Panc1 (cell line): ENCODE results near the gene RNF121. TPM values are rescaled to one million over a fixed set of nuclear protein-coding genes. Genes with fewer than 3 reads are reported as not detected.

Source experiments
- ATAC-seq: fragments of 200-7000 bp; cut with Tn5 transposase; 2 replicates; pipeline ENCODE4 v1.9.1; 2020; ENCODE audit warnings: mild to moderate bottlenecking, moderate library complexity
- BruUV-seq: library from RNA; stranded (reverse); fragments of 400-500 nt; replicated peaks from 2 replicates; lab custom pipeline; 2021; lab: Mats Ljungman, UMichigan
- CTCF ChIA-PET: fragments of 300-600 bp; sonication (Branson Sonifier 250); formaldehyde crosslinking; loops from one replicate; lab custom pipeline; 2022; ENCODE audit warnings: antibody characterized with exemption; lab: Charles Lee
- POLR2A ChIA-PET: fragments of 300-600 bp; sonication (Branson Sonifier 250); formaldehyde crosslinking; loops from one replicate; lab custom pipeline; 2022; ENCODE audit warnings: antibody characterized with exemption; lab: Charles Lee
- DNase-seq: peaks from one replicate; pipeline ENCODE4 v3.0.0-alpha.2; 2010; ENCODE audit warnings: low read depth, low spot score
- H3K27ac ChIP-seq: 2 replicates; pipeline ENCODE4 v1.5.1; 2011; ENCODE audit warnings: mild to moderate bottlenecking, low read length, inconsistent platforms
- H3K27me3 ChIP-seq: fragments of 200-500 bp; sonication (Bioruptor generic); 2 replicates; pipeline ENCODE4 v1.6.0; 2014; ENCODE audit warnings: low read length, inconsistent platforms; ENCODE audit not compliant: control insufficient read depth, insufficient read depth
- H3K36me3 ChIP-seq: fragments of 200-500 bp; sonication (Bioruptor generic); 2 replicates; pipeline ENCODE4 v1.5.1; 2014; ENCODE audit warnings: inconsistent platforms, mild to moderate bottlenecking, low read length, moderate library complexity; ENCODE audit not compliant: control insufficient read depth, insufficient read depth
- H3K4me1 ChIP-seq: 2 replicates; pipeline ENCODE4 v1.5.1; 2011; ENCODE audit warnings: inconsistent platforms, mild to moderate bottlenecking, low read length, moderate library complexity; ENCODE audit not compliant: control insufficient read depth, insufficient read depth
- H3K4me3 ChIP-seq, 2 experiments: 2 replicates each; pipeline ENCODE4 v1.5.1; 2011 to 2012; ENCODE audit warnings: low read depth in 2 of 2, low read length in 2 of 2, mild to moderate bottlenecking in 2 of 2, inconsistent platforms in 1 of 2, moderate library complexity in 1 of 2
- H3K9me3 ChIP-seq: fragments of 200-500 bp; sonication (Bioruptor generic); 2 replicates; pipeline ENCODE4 v1.5.1; 2014; ENCODE audit warnings: low read depth, mild to moderate bottlenecking, inconsistent platforms, low read length, moderate library complexity; ENCODE audit not compliant: control insufficient read depth, insufficient read depth
- POLR2AphosphoS5 ChIP-seq: IDR thresholded peaks from 2 replicates; pipeline ENCODE4 v1.6.1; 2012; ENCODE audit warnings: mild to moderate bottlenecking, low read depth, low read length, moderate library complexity
- SIN3A ChIP-seq: IDR thresholded peaks from 2 replicates; pipeline ENCODE4 v1.6.1; 2012; ENCODE audit warnings: low read depth, mild to moderate bottlenecking, low read length, moderate library complexity, borderline replicate concordance; ENCODE audit not compliant: insufficient read depth
- TCF7L2 ChIP-seq: IDR thresholded peaks from 2 replicates; pipeline ENCODE4 v1.6.1; 2011; ENCODE audit warnings: mild to moderate bottlenecking, low read depth, low read length, inconsistent platforms
- in situ Hi-C: cut with HindIII; loops from 2 replicates; pipeline ENCODE4 v1.10.0; 2016; ENCODE audit warnings: low sequenced_read_pairs, low pct_unique_long_range_greater_than_20kb
- intact Hi-C: fragments of 100-400 bp; cut with micrococcal nuclease; formaldehyde crosslinking; loops from one replicate; pipeline ENCODE4 v1.10.0; 2022; ENCODE audit not compliant: unreplicated experiment
- total RNA-seq: library from RNA; stranded (reverse); gene quantifications from one replicate; pipeline ENCODE4 v1.2.1, GENCODE V29; 2021; ENCODE audit not compliant: unreplicated experiment
- TF ChIP-seq, protein P1 (sequence below), 2 experiments: IDR thresholded peaks; 2 replicates each; pipeline ENCODE4 v1.6.1; 2011 to 2012; ENCODE audit warnings: low read depth in 2 of 2, control low read depth in 1 of 2, low read length in 1 of 2, mild to moderate bottlenecking in 1 of 2, moderate library complexity in 1 of 2; ENCODE audit not compliant: insufficient read depth in 1 of 2
- TF ChIP-seq, protein P2 (sequence below): fragments of 450-650 bp; IDR thresholded peaks from 2 replicates; pipeline ENCODE4 v1.5.1; 2017; ENCODE audit warnings: mild to moderate bottlenecking

Gene RNF121
- total RNA-seq, 1 experiment from 2014 or later: 69.6 TPM

DNA sequence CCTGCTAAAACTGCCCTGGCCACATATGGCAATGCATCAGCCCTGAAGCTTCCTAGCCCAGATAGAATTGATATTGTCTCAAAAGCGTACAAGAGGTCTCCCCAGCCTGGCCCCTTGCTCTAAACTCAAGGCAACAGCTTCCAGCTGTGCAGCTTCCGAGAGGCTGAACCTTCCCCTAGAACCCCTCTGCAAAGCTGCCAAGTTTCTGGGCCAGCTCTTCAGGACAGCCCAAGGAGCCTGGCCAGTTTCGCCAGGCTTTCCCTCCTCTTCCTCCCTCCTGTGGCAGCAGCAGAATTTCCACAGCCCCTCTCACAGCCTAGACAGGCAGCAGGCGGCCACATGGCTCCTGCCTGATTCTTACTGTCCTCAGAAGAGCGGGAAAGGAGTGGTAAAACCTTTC lies 117.0 kb downstream of the RNF121 start:
- no peaks in the 10 kb centered on the region for H3K27me3 ChIP-seq
- intact Hi-C loops: no loop called here
- no peak for ATAC-seq
- no peak overlapping the region for H3K4me3 ChIP-seq
- TF ChIP-seq POLR2AphosphoS5 (no peak), SIN3A (no peak), TCF7L2 (no peak)
- TF ChIP-seq, protein P1, sequence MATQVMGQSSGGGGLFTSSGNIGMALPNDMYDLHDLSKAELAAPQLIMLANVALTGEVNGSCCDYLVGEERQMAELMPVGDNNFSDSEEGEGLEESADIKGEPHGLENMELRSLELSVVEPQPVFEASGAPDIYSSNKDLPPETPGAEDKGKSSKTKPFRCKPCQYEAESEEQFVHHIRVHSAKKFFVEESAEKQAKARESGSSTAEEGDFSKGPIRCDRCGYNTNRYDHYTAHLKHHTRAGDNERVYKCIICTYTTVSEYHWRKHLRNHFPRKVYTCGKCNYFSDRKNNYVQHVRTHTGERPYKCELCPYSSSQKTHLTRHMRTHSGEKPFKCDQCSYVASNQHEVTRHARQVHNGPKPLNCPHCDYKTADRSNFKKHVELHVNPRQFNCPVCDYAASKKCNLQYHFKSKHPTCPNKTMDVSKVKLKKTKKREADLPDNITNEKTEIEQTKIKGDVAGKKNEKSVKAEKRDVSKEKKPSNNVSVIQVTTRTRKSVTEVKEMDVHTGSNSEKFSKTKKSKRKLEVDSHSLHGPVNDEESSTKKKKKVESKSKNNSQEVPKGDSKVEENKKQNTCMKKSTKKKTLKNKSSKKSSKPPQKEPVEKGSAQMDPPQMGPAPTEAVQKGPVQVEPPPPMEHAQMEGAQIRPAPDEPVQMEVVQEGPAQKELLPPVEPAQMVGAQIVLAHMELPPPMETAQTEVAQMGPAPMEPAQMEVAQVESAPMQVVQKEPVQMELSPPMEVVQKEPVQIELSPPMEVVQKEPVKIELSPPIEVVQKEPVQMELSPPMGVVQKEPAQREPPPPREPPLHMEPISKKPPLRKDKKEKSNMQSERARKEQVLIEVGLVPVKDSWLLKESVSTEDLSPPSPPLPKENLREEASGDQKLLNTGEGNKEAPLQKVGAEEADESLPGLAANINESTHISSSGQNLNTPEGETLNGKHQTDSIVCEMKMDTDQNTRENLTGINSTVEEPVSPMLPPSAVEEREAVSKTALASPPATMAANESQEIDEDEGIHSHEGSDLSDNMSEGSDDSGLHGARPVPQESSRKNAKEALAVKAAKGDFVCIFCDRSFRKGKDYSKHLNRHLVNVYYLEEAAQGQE (IDR thresholded peaks at IDR 0.05; ENCODE audit: insufficient read depth in 1 of 2, low read depth in 2 of 2, low read length in 1 of 2): no peak
- TF ChIP-seq, protein P2, sequence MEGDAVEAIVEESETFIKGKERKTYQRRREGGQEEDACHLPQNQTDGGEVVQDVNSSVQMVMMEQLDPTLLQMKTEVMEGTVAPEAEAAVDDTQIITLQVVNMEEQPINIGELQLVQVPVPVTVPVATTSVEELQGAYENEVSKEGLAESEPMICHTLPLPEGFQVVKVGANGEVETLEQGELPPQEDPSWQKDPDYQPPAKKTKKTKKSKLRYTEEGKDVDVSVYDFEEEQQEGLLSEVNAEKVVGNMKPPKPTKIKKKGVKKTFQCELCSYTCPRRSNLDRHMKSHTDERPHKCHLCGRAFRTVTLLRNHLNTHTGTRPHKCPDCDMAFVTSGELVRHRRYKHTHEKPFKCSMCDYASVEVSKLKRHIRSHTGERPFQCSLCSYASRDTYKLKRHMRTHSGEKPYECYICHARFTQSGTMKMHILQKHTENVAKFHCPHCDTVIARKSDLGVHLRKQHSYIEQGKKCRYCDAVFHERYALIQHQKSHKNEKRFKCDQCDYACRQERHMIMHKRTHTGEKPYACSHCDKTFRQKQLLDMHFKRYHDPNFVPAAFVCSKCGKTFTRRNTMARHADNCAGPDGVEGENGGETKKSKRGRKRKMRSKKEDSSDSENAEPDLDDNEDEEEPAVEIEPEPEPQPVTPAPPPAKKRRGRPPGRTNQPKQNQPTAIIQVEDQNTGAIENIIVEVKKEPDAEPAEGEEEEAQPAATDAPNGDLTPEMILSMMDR: no peak
- ChIA-PET POLR2A (no interaction called here), CTCF (no interaction called here)
- no peak overlapping the region for H3K27ac ChIP-seq
- no TSS peak for BruUV-seq
- H3K4me1 ChIP-seq: peaks cover 14% of the 10 kb centered on the region
- H3K36me3 ChIP-seq: peaks cover 3% of the 10 kb centered on the region; the same call in 1 of the 2 replicates
- in situ Hi-C loops: no loop called here
- H3K9me3 ChIP-seq: no peaks in the 10 kb centered on the region
- DNase-seq: no peak

Other genes starting within 250 kb of the RNF121 start
- not detected for gene DEFB108B, start 95.8 kb upstream of the RNF121 start, total RNA-seq
- gene DEFB131B, start 50.6 kb upstream of the RNF121 start, total RNA-seq: not detected
- 11.5 TPM for gene XNDC1N, start 452 bp upstream of the RNF121 start, total RNA-seq
- 18.2 TPM for gene IL18BP, start 69.9 kb downstream of the RNF121 start, total RNA-seq
- 145 TPM for gene NUMA1, start 151.5 kb downstream of the RNF121 start, total RNA-seq
- 13.4 TPM for gene LRRC51, start 151.8 kb downstream of the RNF121 start, total RNA-seq
- 126 TPM for gene LAMTOR1, start 174.3 kb downstream of the RNF121 start, total RNA-seq
- gene TOMT, start 176.9 kb downstream of the RNF121 start, total RNA-seq: not detected
- 78.2 TPM for gene ANAPC15, start 183.6 kb downstream of the RNF121 start, total RNA-seq
- gene FOLR3, start 206.7 kb downstream of the RNF121 start, total RNA-seq: not detected